MM.1S (cell line): ENCODE data around the gene CXCR5.

Experiments
- DNase-seq: peaks from one replicate; pipeline ENCODE4 v3.0.0-alpha.2; 2015
- H2AFZ ChIP-seq: fragments of 300-600 bp; sonication (generic); 2 replicates; pipeline ENCODE4 v1.6.0; 2016; ENCODE audit warnings: antibody characterized with exemption, low read length
- H3F3A ChIP-seq: fragments of 300-600 bp; sonication (generic); 2 replicates; pipeline ENCODE4 v1.6.1; 2016; ENCODE audit warnings: mild to moderate bottlenecking, antibody characterized with exemption, low read length, moderate library complexity, mixed read lengths; ENCODE audit not compliant: insufficient read depth
- H3K27ac ChIP-seq: fragments of 300-600 bp; sonication (generic); 2 replicates; pipeline ENCODE4 v1.5.1; 2016; ENCODE audit warnings: mild to moderate bottlenecking, low read length
- H3K27me3 ChIP-seq: fragments of 300-600 bp; sonication (generic); replicated peaks from 2 replicates; pipeline ENCODE4 v1.6.0; 2016; ENCODE audit warnings: low read length; ENCODE audit not compliant: insufficient read depth
- H3K36me3 ChIP-seq: fragments of 300-600 bp; sonication (generic); replicated peaks from 2 replicates; pipeline ENCODE4 v1.6.1; 2016; ENCODE audit warnings: mild to moderate bottlenecking, low read length, mixed read lengths; ENCODE audit not compliant: insufficient read depth
- H3K4me1 ChIP-seq: fragments of 300-600 bp; sonication (generic); 2 replicates; pipeline ENCODE4 v1.6.1; 2016; ENCODE audit warnings: low read length, mixed read lengths
- H3K4me2 ChIP-seq: fragments of 300-600 bp; sonication (generic); 2 replicates; pipeline ENCODE4 v1.6.0; 2016; ENCODE audit warnings: low read depth, low read length
- H3K4me3 ChIP-seq: fragments of 300-600 bp; sonication (generic); 2 replicates; pipeline ENCODE4 v1.5.1; 2016; ENCODE audit warnings: low read length, mixed read lengths
- H3K79me2 ChIP-seq: fragments of 300-600 bp; sonication (generic); 2 replicates; pipeline ENCODE4 v1.6.1; 2016; ENCODE audit warnings: mixed run types, low read length, mixed read lengths
- H3K9ac ChIP-seq: fragments of 300-600 bp; sonication (generic); 2 replicates; pipeline ENCODE4 v1.6.1; 2016; ENCODE audit warnings: low read length, mixed read lengths
- H3K9me2 ChIP-seq: fragments of 300-600 bp; sonication (generic); replicated peaks from 2 replicates; pipeline ENCODE4 v1.6.1; 2016; ENCODE audit warnings: mild to moderate bottlenecking, low read length, mixed read lengths; ENCODE audit not compliant: insufficient read depth
- H3K9me3 ChIP-seq: fragments of 300-600 bp; sonication (generic); replicated peaks from 2 replicates; pipeline ENCODE4 v1.6.1; 2016; ENCODE audit warnings: mild to moderate bottlenecking, low read length, mixed read lengths; ENCODE audit not compliant: insufficient read depth
- H4K20me1 ChIP-seq: fragments of 300-600 bp; sonication (generic); 2 replicates; pipeline ENCODE4 v1.6.1; 2016; ENCODE audit warnings: mild to moderate bottlenecking, low read length, moderate library complexity, mixed read lengths; ENCODE audit not compliant: insufficient read depth
- EZH2 ChIP-seq: fragments of 300-600 bp; sonication (generic); optimal IDR thresholded peaks from 2 replicates; pipeline ENCODE3; 2017; ENCODE audit warnings: low read depth, mild to moderate bottlenecking, antibody characterized with exemption, low read length, mixed read lengths
- EZH2phosphoT487 ChIP-seq: fragments of 300-600 bp; sonication (generic); IDR thresholded peaks from 2 replicates; pipeline ENCODE4 v1.6.1; 2018; ENCODE audit warnings: antibody characterized with exemption, low read length
- TF ChIP-seq, protein P1 (sequence below): fragments of 300-600 bp; sonication (generic); IDR thresholded peaks from 2 replicates; pipeline ENCODE4 v1.5.1; 2016; ENCODE audit warnings: antibody characterized with exemption, low read length, mixed read lengths

Gene CXCR5

DNA sequence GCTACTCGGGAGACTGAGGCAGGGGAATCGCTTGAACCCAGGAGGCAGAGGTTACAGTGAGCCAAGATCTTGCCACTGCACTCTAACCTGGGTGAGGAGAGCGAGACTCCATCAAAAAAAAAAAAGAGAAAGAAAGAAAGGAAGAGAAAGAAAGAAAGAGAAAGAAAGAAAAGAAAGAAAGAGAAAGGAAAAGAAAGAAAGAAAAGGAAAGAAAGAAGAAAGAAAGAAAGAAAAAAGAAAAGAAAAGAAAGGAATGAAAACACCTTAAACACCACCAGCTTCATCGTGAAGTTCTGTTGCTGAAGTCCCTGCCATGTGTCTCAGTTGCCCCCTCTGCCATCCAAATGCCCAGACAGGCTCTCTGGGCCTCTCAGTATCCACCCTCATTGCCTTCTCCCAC lies 9.9 kb upstream of the CXCR5 start:
- DNase-seq = no peak
- Histone ChIP-seq H4K20me1 (no peaks in the 10 kb centered on the region), H3F3A (peaks cover 39% of the 10 kb centered on the region), H3K9me3 (no peaks in the 10 kb centered on the region), H3K27ac (no peak overlapping the region), H2AFZ (no peak overlapping the region), H3K9ac (no peak overlapping the region), H3K4me1 (peaks cover 29% of the 10 kb centered on the region), H3K4me2 (no peak overlapping the region), H3K36me3 (no peaks in the 10 kb centered on the region), H3K27me3 (no peaks in the 10 kb centered on the region), H3K9me2 (no peaks in the 10 kb centered on the region), H3K79me2 (no peaks in the 10 kb centered on the region), H3K4me3 (no peak overlapping the region)
- TF ChIP-seq EZH2 (no peak), EZH2phosphoT487 (no peak)
- TF ChIP-seq, protein P1, sequence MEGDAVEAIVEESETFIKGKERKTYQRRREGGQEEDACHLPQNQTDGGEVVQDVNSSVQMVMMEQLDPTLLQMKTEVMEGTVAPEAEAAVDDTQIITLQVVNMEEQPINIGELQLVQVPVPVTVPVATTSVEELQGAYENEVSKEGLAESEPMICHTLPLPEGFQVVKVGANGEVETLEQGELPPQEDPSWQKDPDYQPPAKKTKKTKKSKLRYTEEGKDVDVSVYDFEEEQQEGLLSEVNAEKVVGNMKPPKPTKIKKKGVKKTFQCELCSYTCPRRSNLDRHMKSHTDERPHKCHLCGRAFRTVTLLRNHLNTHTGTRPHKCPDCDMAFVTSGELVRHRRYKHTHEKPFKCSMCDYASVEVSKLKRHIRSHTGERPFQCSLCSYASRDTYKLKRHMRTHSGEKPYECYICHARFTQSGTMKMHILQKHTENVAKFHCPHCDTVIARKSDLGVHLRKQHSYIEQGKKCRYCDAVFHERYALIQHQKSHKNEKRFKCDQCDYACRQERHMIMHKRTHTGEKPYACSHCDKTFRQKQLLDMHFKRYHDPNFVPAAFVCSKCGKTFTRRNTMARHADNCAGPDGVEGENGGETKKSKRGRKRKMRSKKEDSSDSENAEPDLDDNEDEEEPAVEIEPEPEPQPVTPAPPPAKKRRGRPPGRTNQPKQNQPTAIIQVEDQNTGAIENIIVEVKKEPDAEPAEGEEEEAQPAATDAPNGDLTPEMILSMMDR = no peak

DNA sequence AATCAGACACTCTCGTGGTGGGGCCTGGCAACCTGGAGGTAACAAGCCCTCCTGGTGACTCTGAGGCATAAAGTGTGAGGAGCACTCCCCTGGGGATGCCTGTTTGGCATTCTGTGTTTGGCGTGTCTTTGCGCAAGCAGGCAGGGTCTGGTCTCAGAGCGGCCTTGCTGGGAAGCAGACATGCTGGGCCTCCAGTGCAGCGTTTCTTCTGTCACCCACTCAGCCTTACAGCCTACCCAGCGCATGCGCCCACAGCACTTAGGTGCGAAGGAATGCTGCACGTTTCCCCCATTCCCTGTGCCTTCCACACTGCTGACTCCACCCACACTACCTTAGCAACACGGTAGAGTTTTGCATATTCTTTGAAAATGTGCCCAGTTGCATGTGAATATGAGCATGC lies 7.4 kb upstream of the CXCR5 start:
- no peaks in the 10 kb centered on the region for H3K9me3 ChIP-seq
- H3K4me3 ChIP-seq = no peak overlapping the region
- H3K36me3 ChIP-seq = no peaks in the 10 kb centered on the region
- no peaks in the 10 kb centered on the region for H3K9me2 ChIP-seq
- H4K20me1 ChIP-seq = no peaks in the 10 kb centered on the region
- H3K4me1 ChIP-seq = peaks cover 10% of the 10 kb centered on the region
- peaks cover 14% of the 10 kb centered on the region for H3F3A ChIP-seq
- no peak overlapping the region for H3K9ac ChIP-seq
- H3K27ac ChIP-seq = no peak overlapping the region
- H3K27me3 ChIP-seq = no peaks in the 10 kb centered on the region
- no peak for TF ChIP-seq EZH2phosphoT487
- no peak for TF ChIP-seq EZH2
- TF ChIP-seq, protein P1 = no peak
- H3K4me2 ChIP-seq = no peak overlapping the region
- H3K79me2 ChIP-seq = no peaks in the 10 kb centered on the region
- no peak overlapping the region for H2AFZ ChIP-seq
- no peak for DNase-seq

DNA sequence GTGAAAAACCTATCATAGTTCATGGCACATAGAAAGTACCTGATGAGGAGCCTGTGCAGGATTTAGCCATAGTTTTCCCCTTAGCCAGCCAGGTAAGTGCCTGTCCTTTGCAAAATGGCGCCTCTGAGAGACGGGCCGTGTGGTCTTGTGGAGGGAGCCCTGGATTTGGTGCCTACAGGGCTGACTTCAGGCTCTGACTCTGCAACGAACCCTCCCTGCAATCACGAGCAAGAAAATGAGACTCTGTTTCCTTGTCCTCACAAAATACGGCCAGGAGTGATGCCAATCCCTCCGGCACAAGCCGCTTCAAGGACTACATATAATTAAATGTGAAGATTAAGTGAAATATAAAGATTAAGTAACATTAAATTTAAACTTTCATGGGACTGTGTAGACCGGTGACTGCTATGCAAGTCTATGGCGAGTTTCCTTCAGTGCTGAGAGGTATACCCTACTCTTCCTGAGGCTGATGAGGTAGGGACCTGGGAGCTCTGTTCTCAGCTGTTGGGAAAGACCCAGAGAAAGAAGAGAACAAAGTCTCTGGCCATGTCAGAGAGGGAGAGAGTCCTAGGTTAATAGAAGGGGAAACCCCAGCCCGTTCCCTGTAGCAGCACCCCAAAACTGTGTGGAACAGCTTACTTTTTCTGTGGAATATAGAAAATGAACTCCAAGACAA lies 6.1 kb upstream of the CXCR5 start:
- Histone ChIP-seq H3K4me3 (no peak overlapping the region), H3K27ac (no peak overlapping the region)

More for the DNA sequence above, 6.1 kb upstream of the CXCR5 start:
- Histone ChIP-seq H3K4me1 (peaks cover 9% of the 10 kb centered on the region), H4K20me1 (no peaks in the 10 kb centered on the region), H3K9me3 (no peaks in the 10 kb centered on the region), H3K9ac (no peak overlapping the region), H3K27me3 (no peaks in the 10 kb centered on the region), H3K36me3 (no peaks in the 10 kb centered on the region), H3K79me2 (no peaks in the 10 kb centered on the region), H2AFZ (no peak overlapping the region), H3F3A (peaks cover 9% of the 10 kb centered on the region), H3K4me2 (no peak overlapping the region), H3K9me2 (no peaks in the 10 kb centered on the region)
- no peak for DNase-seq
- TF ChIP-seq EZH2phosphoT487 (no peak), EZH2 (no peak)
- TF ChIP-seq, protein P1 = no peak
